ENCODE measurements around the gene SLC46A1. TPM values are rescaled to one million over a fixed set of nuclear protein-coding genes. Genes with fewer than 3 reads are reported as not detected.

SLC46A1 gene
- total and polyA plus RNA-seq, 8 donors: 0.61 to 31.5 (median 2.6) TPM

GRCh38 chr17:28381141-28381825 lies 24.7 kb downstream of the SLC46A1 start:
- Histone ChIP-seq H3K27ac (no peak overlapping the region), H3K4me3 (peak overlapping the region; percentile 10 to 47 (median 17))
- 15 to 44% (median 19%) methylated on average over 41 to 72 of the region's 72 CpGs for WGBS, 5 donors

GRCh38 chr17:28379814-28380801 lies 25.9 kb downstream of the SLC46A1 start:
- Histone ChIP-seq H3K27ac (no peak overlapping the region), H3K27me3 (peaks cover 0 to 6% (median 0%) of the 10 kb centered on the region in 3 donors), H3K4me3 (no peak overlapping the region), H3K4me1 (peaks cover 9 to 36% (median 31%) of the 10 kb centered on the region in 4 donors), H3K9me3 (no peaks in the 10 kb centered on the region), H3K36me3 (peaks cover 0 to 8% (median 0%) of the 10 kb centered on the region in 4 donors)
- TF ChIP-seq POLR2A (IDR thresholded peaks at IDR 0.05) (no peak), EP300 (IDR thresholded peaks at IDR 0.05) (no peak), CTCF (IDR thresholded peaks at IDR 0.05) (no peak), POLR2AphosphoS5 (IDR thresholded peaks at IDR 0.05) (no peak)
- intact Hi-C loops (cut with DNase I; ENCODE audit: low total_unique reads): no loop called here
- WGBS, 5 donors: 54 to 71% (median 56%) methylated on average over 10 of the region's 10 CpGs
- no peak for DNase-seq

More at GRCh38 chr17:28381141-28381825, 24.7 kb downstream of the SLC46A1 start:
- no peak for TF ChIP-seq POLR2A (IDR thresholded peaks at IDR 0.05)
- peak in 2 of 7 experiments; percentile 15 for TF ChIP-seq CTCF (IDR thresholded peaks at IDR 0.05)
- no peak for TF ChIP-seq POLR2AphosphoS5 (IDR thresholded peaks at IDR 0.05)
- intact Hi-C loops (cut with DNase I; ENCODE audit: low total_unique reads): no loop called here
- peaks cover 0 to 6% (median 0%) of the 10 kb centered on the region in 3 donors for H3K27me3 ChIP-seq
- peaks cover 0 to 8% (median 0%) of the 10 kb centered on the region in 4 donors for H3K36me3 ChIP-seq
- no peaks in the 10 kb centered on the region for H3K9me3 ChIP-seq
- H3K4me1 ChIP-seq: peaks cover 9 to 42% (median 39%) of the 10 kb centered on the region in 4 donors
- DNase-seq: peak; percentile 44 to 73

- peak overlapping the region in 3 of 4 donors; percentile 56 to 76 (median 71) for H3K4me3 ChIP-seq
- intact Hi-C loops (cut with DNase I; ENCODE audit: low total_unique reads): no loop called here
- TF ChIP-seq EP300 (IDR thresholded peaks at IDR 0.05) (no peak), POLR2AphosphoS5 (IDR thresholded peaks at IDR 0.05) (no peak), CTCF (IDR thresholded peaks at IDR 0.05) (no peak), POLR2A (IDR thresholded peaks at IDR 0.05) (no peak)
- H3K27ac ChIP-seq: no peak overlapping the region
- no peaks in the 10 kb centered on the region for H3K36me3 ChIP-seq
- H3K27me3 ChIP-seq: peaks cover 0 to 25% (median 5%) of the 10 kb centered on the region in 3 donors
- H3K9me3 ChIP-seq: no peaks in the 10 kb centered on the region
- H3K4me1 ChIP-seq: peaks cover 28 to 43% (median 38%) of the 10 kb centered on the region in 4 donors
- WGBS, 5 donors: 80 to 96% (median 90%) methylated on average over 6 of the region's 6 CpGs
- DNase-seq: no peak
Measured at GRCh38 chr17:28372945-28373274, 33.1 kb downstream of the SLC46A1 start.

DNA sequence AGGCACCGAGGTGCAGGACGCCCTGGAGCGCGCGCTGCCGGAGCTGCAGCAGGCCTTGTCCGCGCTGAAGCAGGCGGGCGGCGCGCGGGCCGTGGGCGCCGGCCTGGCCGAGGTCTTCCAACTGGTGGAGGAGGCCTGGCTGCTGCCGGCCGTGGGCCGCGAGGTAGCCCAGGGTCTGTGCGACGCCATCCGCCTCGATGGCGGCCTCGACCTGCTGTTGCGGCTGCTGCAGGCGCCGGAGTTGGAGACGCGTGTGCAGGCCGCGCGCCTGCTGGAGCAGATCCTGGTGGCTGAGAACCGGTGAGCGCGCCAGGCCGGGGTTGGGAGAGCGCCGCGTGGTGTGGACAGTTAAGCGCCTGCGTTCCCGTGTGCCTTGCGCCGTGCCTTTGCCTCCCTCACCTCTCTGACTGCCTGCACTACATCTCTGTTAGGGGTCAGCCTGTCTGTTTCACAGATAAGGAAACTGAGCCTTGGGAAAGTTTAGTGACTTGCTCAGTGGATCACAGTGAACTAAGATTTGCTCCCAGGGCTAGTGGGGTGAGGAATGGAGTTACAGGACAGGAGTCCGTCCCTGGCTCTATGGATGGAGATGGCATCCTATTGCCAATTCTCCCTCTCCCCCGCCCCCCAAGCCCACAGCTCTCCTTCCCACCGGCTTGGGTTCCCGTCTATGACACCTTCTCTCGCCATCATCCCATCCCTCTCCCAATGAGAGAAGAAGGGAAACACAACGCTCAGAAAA lies 33.6 kb downstream of the SLC46A1 start:
- 7 to 70% (median 11%) methylated on average over 6 to 53 of the region's 53 CpGs for WGBS, 5 donors
- intact Hi-C loops (cut with DNase I; ENCODE audit: low total_unique reads): no loop called here
- TF ChIP-seq POLR2A (IDR thresholded peaks at IDR 0.05) (no peak), POLR2AphosphoS5 (IDR thresholded peaks at IDR 0.05) (no peak), CTCF (IDR thresholded peaks at IDR 0.05) (no peak), EP300 (IDR thresholded peaks at IDR 0.05) (no peak)
- Histone ChIP-seq H3K9me3 (no peaks in the 10 kb centered on the region), H3K27ac (peak overlapping the region; percentile 9 to 83 (median 75)), H3K4me3 (peak overlapping the region; percentile 56 to 76 (median 66)), H3K36me3 (no peaks in the 10 kb centered on the region), H3K27me3 (peaks cover 0 to 25% (median 5%) of the 10 kb centered on the region in 3 donors), H3K4me1 (peaks cover 28 to 43% (median 38%) of the 10 kb centered on the region in 4 donors)
- peak in 1 of 2 donors; percentile 60 for DNase-seq
